SW 1271 (cell line): Measurements from ENCODE around the gene CNTLN.
"Not testable (repeated sequence)": the region's sequence is repeated elsewhere in the genome, so short reads cannot be mapped to it uniquely, and the experiment has no call there.

Experiments
- DNase-seq, 2 experiments: peaks; one replicate each; lab custom pipeline; 2025; lab: John Stamatoyannopoulos, UW

Gene CNTLN

GRCh38 chr9:17293685-17294084 is 158.8 kb downstream of the CNTLN start:
- no peak for DNase-seq

- no peak for DNase-seq
Measured at GRCh38 chr9:17294822-17295624, 160.2 kb downstream of the CNTLN start.

- DNase-seq, result no peak
Measured at GRCh38 chr9:17315341-17315740, 180.5 kb downstream of the CNTLN start.

GRCh38 chr9:17318821-17319320 is 184.0 kb downstream of the CNTLN start:
- no peak for DNase-seq

- no peak for DNase-seq
Measured at GRCh38 chr9:17319864-17320263, 185.0 kb downstream of the CNTLN start.

- no peak for DNase-seq
Measured at GRCh38 chr9:17322882-17323864, 188.3 kb downstream of the CNTLN start.

- no peak for DNase-seq
Measured at GRCh38 chr9:17328331-17328730, 193.5 kb downstream of the CNTLN start.

- DNase-seq, result no peak
Measured at GRCh38 chr9:17330097-17330496, 195.3 kb downstream of the CNTLN start.

GRCh38 chr9:17332115-17332514 is 197.3 kb downstream of the CNTLN start:
- no peak for DNase-seq

GRCh38 chr9:17339156-17339555 is 204.3 kb downstream of the CNTLN start:
- no peak for DNase-seq

GRCh38 chr9:17342696-17343095 is 207.9 kb downstream of the CNTLN start:
- no peak for DNase-seq

GRCh38 chr9:17349831-17350230 is 215.0 kb downstream of the CNTLN start:
- no peak for DNase-seq

GRCh38 chr9:17354006-17354405 is 219.2 kb downstream of the CNTLN start:
- DNase-seq, result not testable (repeated sequence)

GRCh38 chr9:17361378-17361777 is 226.5 kb downstream of the CNTLN start:
- no peak for DNase-seq

GRCh38 chr9:17367035-17367434 is 232.2 kb downstream of the CNTLN start:
- DNase-seq, result no peak

GRCh38 chr9:17380126-17380861 is 245.5 kb downstream of the CNTLN start:
- DNase-seq, result no peak

- DNase-seq, result no peak
Measured at GRCh38 chr9:17387565-17387964, 252.7 kb downstream of the CNTLN start.

- no peak for DNase-seq
Measured at GRCh38 chr9:17389026-17389425, 254.2 kb downstream of the CNTLN start.

- no peak for DNase-seq
Measured at GRCh38 chr9:17394881-17395510, 260.2 kb downstream of the CNTLN start.

- not testable (repeated sequence) for DNase-seq
Measured at GRCh38 chr9:17397166-17397728, 262.4 kb downstream of the CNTLN start.

GRCh38 chr9:17398350-17398749 is 263.5 kb downstream of the CNTLN start:
- no peak for DNase-seq
